Endothelial cell of umbilical vein (primary cell): ENCODE data around the gene CELF2. TPM values are rescaled to one million over a fixed set of nuclear protein-coding genes. Genes with fewer than 3 reads are reported as not detected.

Source experiments
- BruUV-seq: library from RNA; stranded (reverse); fragments of 400-500 nt; replicated peaks from 2 replicates; lab custom pipeline; 2021; lab: Mats Ljungman, UMichigan
- CTCF ChIA-PET: fragments of 300-600, 350-600 bp; sonication (Branson Sonifier 250); formaldehyde crosslinking; loops from one replicate; lab custom pipeline; 2021; ENCODE audit warnings: antibody characterized with exemption, inconsistent platforms; lab: Charles Lee
- POLR2A ChIA-PET: fragments of 300-600, 350-600 bp; sonication (Branson Sonifier 250); formaldehyde crosslinking; loops from one replicate; lab custom pipeline; 2021; ENCODE audit warnings: antibody characterized with exemption, inconsistent platforms; lab: Charles Lee
- DNase-seq: peaks from one replicate; pipeline ENCODE4 v3.0.0-alpha.2; 2011; ENCODE audit warnings: low read depth, low spot score
- FAIRE-seq: peaks from 2 replicates; lab custom pipeline; 2011; peaks lifted over from hg19 to GRCh38; lab: Jason Lieb, UNC
- H2AFZ ChIP-seq: 2 replicates; pipeline ENCODE4 v1.6.0; 2012; ENCODE audit warnings: low read depth, low read length, control low read depth, inconsistent platforms
- H3K27ac ChIP-seq: 2 replicates; pipeline ENCODE4 v1.5.1; 2011; ENCODE audit warnings: low read depth, mild to moderate bottlenecking, control low read depth, low read length, moderate library complexity; ENCODE audit not compliant: insufficient read depth
- H3K27me3 ChIP-seq, 2 experiments: 2 replicates each; pipeline versions ENCODE4 v1.6.0 to v1.6.1; 2011; ENCODE audit warnings: low read length in 2 of 2, mixed read lengths in 1 of 2; ENCODE audit not compliant: control insufficient read depth in 2 of 2, insufficient read depth in 2 of 2
- H3K36me3 ChIP-seq, 2 experiments: 2 replicates in 1 of 2; 3 replicates in 1 of 2; pipeline ENCODE4 v1.5.1; 2011; ENCODE audit warnings: low read length in 2 of 2, mild to moderate bottlenecking in 1 of 2, moderate library complexity in 1 of 2; ENCODE audit not compliant: control insufficient read depth in 2 of 2, insufficient read depth in 2 of 2; ENCODE audit errors: extremely low read depth in 1 of 2
- H3K4me1 ChIP-seq: 3 replicates; pipeline ENCODE4 v1.5.1; 2011; ENCODE audit warnings: mild to moderate bottlenecking, low read length; ENCODE audit not compliant: control insufficient read depth, insufficient read depth; ENCODE audit errors: extremely low read depth
- H3K4me2 ChIP-seq: 2 replicates; pipeline ENCODE4 v1.6.1; 2011; ENCODE audit warnings: low read length, control low read depth, mixed read lengths; ENCODE audit not compliant: insufficient read depth
- H3K4me3 ChIP-seq, 3 experiments: fragments of 200-600 bp in 1 of 3; sonication (generic), shearing (Covaris generic) in 1 of 3; replicated peaks in 1 of 3; 2 replicates each; pipeline ENCODE4 v1.5.1; 2011 to 2016; ENCODE audit warnings: control low read depth in 3 of 3, low read length in 3 of 3, mild to moderate bottlenecking in 2 of 3, inconsistent platforms in 1 of 3, low read depth in 1 of 3, moderate library complexity in 1 of 3; ENCODE audit not compliant: insufficient read depth in 1 of 3
- H3K79me2 ChIP-seq: 2 replicates; pipeline ENCODE4 v1.6.0; 2012; ENCODE audit warnings: low read length, inconsistent platforms; ENCODE audit not compliant: control insufficient read depth, insufficient read depth
- H3K9ac ChIP-seq: replicated peaks from 2 replicates; pipeline ENCODE3; 2011; ENCODE audit warnings: low read length, control low read depth; ENCODE audit not compliant: insufficient read depth; ENCODE audit errors: extremely low read depth
- H3K9me1 ChIP-seq: replicated peaks from 3 replicates; pipeline ENCODE4 v1.6.0; 2011; ENCODE audit warnings: mild to moderate bottlenecking, low read length; ENCODE audit not compliant: control insufficient read depth, insufficient read depth; ENCODE audit errors: extremely low read depth
- H3K9me3 ChIP-seq: replicated peaks from 2 replicates; pipeline ENCODE4 v1.5.1; 2012; ENCODE audit warnings: low read length, inconsistent platforms; ENCODE audit not compliant: control insufficient read depth, insufficient read depth
- H4K20me1 ChIP-seq: replicated peaks from 2 replicates; pipeline ENCODE3; 2011; ENCODE audit warnings: mild to moderate bottlenecking, low read length; ENCODE audit not compliant: control insufficient read depth, insufficient read depth; ENCODE audit errors: extremely low read depth
- CTCF ChIP-seq, 2 donors: IDR thresholded peaks; 1 replicate in 1 of 2; 2 replicates in 1 of 2; pipeline ENCODE4 v1.5.1; 2011; ENCODE audit warnings: low read length in 2 of 2, mild to moderate bottlenecking in 2 of 2, moderate library complexity in 2 of 2, control low read depth in 1 of 2, inconsistent platforms in 1 of 2, low read depth in 1 of 2; ENCODE audit not compliant: insufficient read depth in 1 of 2; ENCODE audit errors: extremely low read depth in 1 of 2
- EZH2 ChIP-seq: IDR thresholded peaks from 2 replicates; pipeline ENCODE4 v1.6.1; 2012; ENCODE audit warnings: borderline replicate concordance, low read depth, mild to moderate bottlenecking, moderate library complexity, low read length, inconsistent platforms; ENCODE audit not compliant: severe bottlenecking
- FOS ChIP-seq: IDR thresholded peaks from 2 replicates; pipeline ENCODE4 v1.6.1; 2011; ENCODE audit warnings: mild to moderate bottlenecking, low read length, moderate library complexity, borderline replicate concordance; ENCODE audit not compliant: insufficient read depth
- GATA2 ChIP-seq: IDR thresholded peaks from 2 replicates; pipeline ENCODE4 v1.7.0; 2011; ENCODE audit warnings: low read depth, mild to moderate bottlenecking, moderate library complexity, mixed read lengths, low read length; ENCODE audit not compliant: insufficient read length, insufficient read depth
- JUN ChIP-seq: IDR thresholded peaks from 2 replicates; pipeline ENCODE4 v1.6.1; 2011; ENCODE audit warnings: borderline replicate concordance, low read depth; ENCODE audit not compliant: insufficient read length, insufficient read depth
- MAX ChIP-seq: IDR thresholded peaks from 2 replicates; pipeline ENCODE4 v1.6.1; 2011; ENCODE audit not compliant: insufficient read depth, insufficient read length
- MYC ChIP-seq: IDR thresholded peaks from one replicate; pipeline ENCODE4 v1.6.1; 2011; ENCODE audit warnings: mild to moderate bottlenecking, low read depth, low read length
- POLR2A ChIP-seq: IDR thresholded peaks from 2 replicates; pipeline ENCODE4 v1.6.1; 2012; ENCODE audit warnings: low read depth, mild to moderate bottlenecking, control low read depth, low read length
- POLR2AphosphoS5 ChIP-seq: IDR thresholded peaks from 2 replicates; pipeline ENCODE4 v1.6.1; 2012; ENCODE audit warnings: low read depth, mild to moderate bottlenecking, control low read depth, low read length, moderate library complexity; ENCODE audit not compliant: insufficient read depth
- dilution Hi-C: fragments of 300-500 bp; cut with MboI; formaldehyde crosslinking; loops from one replicate; pipeline ENCODE4 v1.15.0; 2019; ENCODE audit warnings: low sequenced_read_pairs; ENCODE audit not compliant: extremely low pct_ligation_motif_present
- intact Hi-C: fragments of 100-400 bp; cut with micrococcal nuclease; formaldehyde crosslinking; loops from one replicate; pipeline ENCODE4 v1.10.0; 2022
- polyA plus RNA-seq, 4 experiments: library from polyadenylated mRNA; depleted of rRNA in 3 of 4; stranded (reverse) in 3 of 4; unstranded in 1 of 4; fragments of >200 nt; gene quantifications; 2 replicates each; pipeline versions ENCODE4 v1.2.1 to v1.2.3, GENCODE V29; 2011 to 2012; ENCODE audit warnings: missing spikeins in 1 of 4
- total RNA-seq: library from RNA; stranded (reverse); gene quantifications from 2 replicates; pipeline ENCODE4 v1.2.3, GENCODE V29; 2021

Gene CELF2
- total and polyA plus RNA-seq, 2 donors (not counting 3 experiments of a cell fraction or from before 2014, with no cell fraction given) = 21.6 to 42.6 TPM

GRCh38 chr10:11153245-11153644 lies 135.6 kb downstream of the CELF2 start:
- Histone ChIP-seq H3K27ac (no peak overlapping the region), H3K9ac (no peak overlapping the region), H3K36me3 (no peaks in the 10 kb centered on the region), H4K20me1 (no peaks in the 10 kb centered on the region), H3K4me1 (peaks cover 3% of the 10 kb centered on the region), H3K9me1 (no peaks in the 10 kb centered on the region), H2AFZ (no peak overlapping the region), H3K9me3 (no peaks in the 10 kb centered on the region), H3K4me3 (no peak overlapping the region), H3K79me2 (no peaks in the 10 kb centered on the region), H3K27me3 (no peaks in the 10 kb centered on the region), H3K4me2 (no peak overlapping the region)
- DNase-seq (no peak), FAIRE-seq (no peak)
- ChIA-PET POLR2A (no interaction called here), CTCF (interaction anchor here (1.6 kb wide), 1 partner anchor 12 kb away, joined by 4 read pairs; no protein-coding TSS in a partner anchor)
- BruUV-seq = no TSS peak
- TF ChIP-seq JUN (no peak), EZH2 (no peak), POLR2A (no peak), CTCF (IDR thresholded peaks at IDR 0.05; ENCODE audit: extremely low read depth in 1 of 2, insufficient read depth in 1 of 2, low read depth in 1 of 2, low read length in 2 of 2) (no peak), MYC (no peak)
- dilution Hi-C loops (no loop called here), intact Hi-C loops (no loop called here)

- Histone ChIP-seq H2AFZ (no peak overlapping the region), H3K4me2 (no peak overlapping the region), H3K79me2 (no peaks in the 10 kb centered on the region), H3K27me3 (no peaks in the 10 kb centered on the region), H3K4me3 (no peak overlapping the region), H3K9me1 (no peaks in the 10 kb centered on the region), H3K9ac (no peak overlapping the region), H4K20me1 (no peaks in the 10 kb centered on the region), H3K27ac (no peak overlapping the region), H3K9me3 (no peaks in the 10 kb centered on the region), H3K4me1 (peaks cover 3% of the 10 kb centered on the region), H3K36me3 (no peaks in the 10 kb centered on the region)
- dilution Hi-C loops (no loop called here), intact Hi-C loops (no loop called here)
- TF ChIP-seq GATA2 (no peak), FOS (no peak), POLR2AphosphoS5 (no peak), POLR2A (no peak), EZH2 (no peak), JUN (no peak), MAX (no peak), MYC (no peak), CTCF (IDR thresholded peaks at IDR 0.05; ENCODE audit: extremely low read depth in 1 of 2, insufficient read depth in 1 of 2, low read depth in 1 of 2, low read length in 2 of 2) (no peak)
- no peak for DNase-seq
- no peak for FAIRE-seq
- ChIA-PET CTCF (interaction anchor here (1.6 kb wide), 1 partner anchor 12 kb away, joined by 4 read pairs; no protein-coding TSS in a partner anchor), POLR2A (no interaction called here)
- no TSS peak for BruUV-seq
Observed at GRCh38 chr10:11153766-11154165, 136.1 kb downstream of the CELF2 start.
